ENCODE data around the gene ODAD4.

Gene ODAD4, protein sequence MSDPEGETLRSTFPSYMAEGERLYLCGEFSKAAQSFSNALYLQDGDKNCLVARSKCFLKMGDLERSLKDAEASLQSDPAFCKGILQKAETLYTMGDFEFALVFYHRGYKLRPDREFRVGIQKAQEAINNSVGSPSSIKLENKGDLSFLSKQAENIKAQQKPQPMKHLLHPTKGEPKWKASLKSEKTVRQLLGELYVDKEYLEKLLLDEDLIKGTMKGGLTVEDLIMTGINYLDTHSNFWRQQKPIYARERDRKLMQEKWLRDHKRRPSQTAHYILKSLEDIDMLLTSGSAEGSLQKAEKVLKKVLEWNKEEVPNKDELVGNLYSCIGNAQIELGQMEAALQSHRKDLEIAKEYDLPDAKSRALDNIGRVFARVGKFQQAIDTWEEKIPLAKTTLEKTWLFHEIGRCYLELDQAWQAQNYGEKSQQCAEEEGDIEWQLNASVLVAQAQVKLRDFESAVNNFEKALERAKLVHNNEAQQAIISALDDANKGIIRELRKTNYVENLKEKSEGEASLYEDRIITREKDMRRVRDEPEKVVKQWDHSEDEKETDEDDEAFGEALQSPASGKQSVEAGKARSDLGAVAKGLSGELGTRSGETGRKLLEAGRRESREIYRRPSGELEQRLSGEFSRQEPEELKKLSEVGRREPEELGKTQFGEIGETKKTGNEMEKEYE

DNA sequence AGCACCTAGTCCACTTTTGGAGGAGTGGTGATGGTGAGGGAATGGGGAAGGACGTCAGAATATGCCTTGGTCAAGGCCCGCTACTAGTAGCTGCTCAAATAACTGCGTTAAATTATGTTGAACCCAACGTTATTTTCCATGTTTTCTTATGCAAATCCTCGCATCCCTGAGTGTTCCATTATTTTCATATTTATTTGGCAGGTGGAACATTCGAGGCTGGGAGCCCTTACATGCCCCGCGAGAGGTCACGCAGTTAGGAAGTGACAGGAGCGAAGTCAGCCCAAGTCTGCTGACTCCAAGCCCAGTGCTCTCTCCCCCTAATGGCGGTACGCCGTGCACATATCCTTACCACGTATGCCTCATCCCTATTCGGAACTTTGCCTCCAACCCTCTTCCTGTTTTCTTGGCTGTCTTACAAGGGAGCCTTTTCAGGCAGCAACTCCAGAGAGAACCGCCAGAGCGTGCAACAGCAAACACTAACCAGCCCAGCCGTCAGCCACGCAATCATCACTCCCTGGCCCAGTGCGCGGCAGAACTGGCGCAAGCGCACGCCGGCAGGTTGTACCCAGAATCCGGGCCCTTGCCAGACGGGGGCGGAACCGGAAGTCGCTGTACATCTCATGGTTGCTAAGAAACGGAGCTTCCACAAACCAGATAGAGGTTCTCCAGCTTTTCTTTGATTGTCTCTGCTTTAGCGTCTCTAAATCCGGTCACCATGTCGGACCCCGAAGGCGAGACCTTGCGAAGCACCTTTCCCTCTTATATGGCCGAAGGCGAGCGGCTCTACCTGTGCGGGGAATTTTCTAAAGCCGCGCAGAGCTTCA lies at the start of gene ODAD4:
TSS of gene ODAD4 (plus strand) at position 609 of the 824 bp plus-strand sequence. CDS start at position 716, 107 bp downstream.
- peak; percentile 53 to 96 (median 93) for DNase-seq

DNA sequence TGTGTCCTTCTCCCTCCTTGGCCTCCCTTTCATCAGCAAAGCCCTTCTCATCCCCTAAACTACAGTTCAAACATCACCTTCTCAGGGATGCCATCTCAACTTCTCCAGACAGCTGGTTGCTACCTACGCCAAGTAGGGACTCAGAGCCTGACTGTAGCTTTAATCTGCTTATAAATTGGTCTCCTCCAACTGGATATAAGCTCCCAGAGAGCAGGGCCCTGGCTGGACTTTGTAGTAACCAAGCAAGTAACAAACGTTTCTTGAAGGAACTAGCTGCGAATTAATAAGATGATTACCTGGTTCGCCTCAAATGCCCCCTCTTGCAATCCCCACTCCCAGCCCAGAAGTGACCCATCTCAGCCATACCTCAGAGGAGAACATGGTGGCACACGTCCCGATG lies 47.7 kb upstream of the ODAD4 start:
- no peak for DNase-seq

GRCh38 chr17:41885733-41886132 lies 44.7 kb upstream of the ODAD4 start:
- DNase-seq = no peak

- DNase-seq = peak in 1 of 14 donors; percentile 4
These were observed 42.0 kb upstream of the ODAD4 start for GRCh38 chr17:41888332-41888965.

GRCh38 chr17:41891135-41892020 lies 39.0 kb upstream of the ODAD4 start:
- DNase-seq = no peak

GRCh38 chr17:41892021-41892376 lies 38.4 kb upstream of the ODAD4 start:
- DNase-seq = no peak

DNA sequence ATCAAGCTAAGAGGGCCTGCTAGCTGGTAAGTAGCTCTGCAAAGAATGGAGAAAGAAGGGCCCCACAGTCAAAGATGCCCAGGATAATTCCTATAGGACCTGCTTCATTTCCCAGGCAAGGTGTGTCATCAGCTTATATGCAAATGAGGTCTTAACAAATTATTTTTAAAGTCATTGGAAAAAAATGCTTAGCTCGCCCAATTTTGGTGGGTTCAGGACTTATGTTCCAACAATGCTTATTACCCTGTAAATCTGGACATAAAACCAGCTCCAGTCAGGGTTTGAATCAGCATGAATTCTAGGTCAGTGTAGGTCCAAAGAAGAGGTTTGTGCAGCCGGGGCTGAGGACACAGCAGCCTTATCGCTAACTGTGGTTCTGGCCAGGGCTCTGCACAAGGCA lies 37.0 kb upstream of the ODAD4 start:
- DNase-seq = no peak

- DNase-seq = no peak
These were observed 35.6 kb upstream of the ODAD4 start for GRCh38 chr17:41894791-41895331.

DNA sequence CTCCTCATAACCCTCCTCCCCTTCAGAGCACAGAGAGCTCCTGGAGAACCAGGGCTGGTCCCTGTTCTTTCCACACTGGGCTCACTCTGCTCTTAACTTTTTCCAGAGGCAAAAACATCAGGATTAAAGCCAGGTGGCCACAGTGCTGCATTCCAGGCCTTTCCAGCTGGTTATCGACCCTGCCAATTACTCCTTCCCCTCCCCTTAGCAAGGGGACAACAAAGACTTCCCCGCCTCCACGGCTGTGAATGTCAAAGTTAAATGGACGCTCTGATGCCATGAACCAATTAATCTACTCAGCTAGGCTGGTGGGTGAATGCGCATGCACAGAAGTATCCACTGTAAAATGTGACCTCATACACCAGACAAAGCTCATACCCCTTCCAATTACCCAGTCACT lies 34.8 kb upstream of the ODAD4 start:
- peak in 1 of 14 donors; percentile 1 for DNase-seq

GRCh38 chr17:41896726-41897125 lies 33.7 kb upstream of the ODAD4 start:
- DNase-seq = no peak

GRCh38 chr17:41901646-41902045 lies 28.8 kb upstream of the ODAD4 start:
- no peak for DNase-seq

DNA sequence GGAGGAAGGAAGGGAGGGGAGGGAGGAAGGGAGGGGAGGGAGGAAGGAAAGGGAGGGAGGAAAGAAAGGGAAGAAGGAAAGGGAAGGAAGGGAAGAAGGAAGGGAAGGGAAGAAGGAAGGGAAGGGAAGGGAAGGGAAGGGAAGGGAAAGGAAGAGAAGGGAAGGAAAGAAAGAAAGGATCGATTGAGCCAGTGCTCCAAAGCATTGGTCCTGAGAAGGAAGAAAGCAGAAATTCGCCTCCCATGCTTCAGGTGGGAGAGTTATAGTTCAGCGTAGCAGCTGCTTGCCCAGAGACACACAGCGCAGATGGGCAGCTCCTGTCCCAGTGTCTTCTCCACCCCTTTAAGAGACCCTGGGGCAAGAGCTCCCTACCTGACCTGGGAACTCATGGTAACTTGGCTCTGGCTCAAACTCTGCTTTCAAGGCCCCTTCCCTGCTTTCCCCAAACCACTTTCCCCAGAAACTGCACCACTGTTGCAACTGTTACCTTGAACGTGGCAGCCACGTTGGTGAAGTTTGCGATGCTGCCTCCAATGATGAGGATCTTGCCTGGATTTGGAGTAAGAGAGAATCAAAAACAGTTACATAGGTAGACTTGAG lies 26.1 kb upstream of the ODAD4 start:
- no peak for DNase-seq

DNA sequence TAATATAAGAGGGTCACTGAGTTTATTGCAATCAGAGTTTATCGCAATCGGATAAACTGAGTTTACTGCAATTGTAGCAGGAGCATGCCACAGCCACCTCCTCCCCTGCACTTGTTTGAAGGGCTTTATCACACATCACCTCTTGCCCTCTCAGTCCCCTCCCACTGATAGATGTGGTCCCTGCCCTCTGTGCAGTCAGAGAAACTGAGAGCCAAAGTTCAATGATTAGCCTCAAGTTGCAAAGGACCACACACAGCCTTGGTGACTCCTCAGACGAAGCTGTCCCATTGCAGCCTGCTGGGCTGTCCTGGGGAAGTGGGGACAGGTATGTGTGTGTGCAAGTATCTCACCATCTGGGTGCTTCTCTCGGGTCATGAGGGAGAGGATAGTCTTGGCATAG lies 25.2 kb upstream of the ODAD4 start:
- no peak for DNase-seq

DNA sequence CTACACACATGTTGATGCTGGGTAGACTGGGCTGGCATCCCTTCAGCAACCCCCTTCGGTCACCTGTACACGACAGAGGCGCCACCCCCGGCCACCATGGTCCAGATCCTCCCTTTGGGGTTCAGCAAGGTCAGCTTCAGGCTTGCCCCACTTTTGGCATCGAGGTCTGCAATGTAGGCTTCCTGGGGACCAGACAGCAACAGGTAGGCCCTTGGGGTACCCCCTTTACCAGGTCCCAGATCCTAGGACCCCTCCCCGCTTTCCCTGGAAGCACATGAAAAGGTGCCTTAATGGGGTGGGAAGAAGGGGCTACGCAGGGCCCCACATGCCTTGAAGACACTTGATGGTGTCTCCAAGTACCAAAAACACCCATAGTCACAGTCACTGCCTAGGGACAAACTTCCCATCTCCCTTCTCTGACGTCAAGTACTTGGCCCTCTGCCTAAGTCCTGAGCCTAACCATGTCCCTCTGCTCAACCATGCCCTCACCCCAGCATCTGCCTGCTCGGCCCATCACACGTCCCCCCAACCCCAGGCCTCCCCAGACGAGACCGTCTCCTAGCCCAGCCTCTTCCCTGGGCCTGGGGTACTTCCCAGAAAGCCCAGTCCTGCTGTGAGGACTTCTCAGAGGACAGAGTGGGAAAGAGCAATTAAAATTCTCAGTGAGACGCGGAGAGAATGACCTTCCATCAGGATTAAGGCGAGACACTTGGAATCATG lies 23.8 kb upstream of the ODAD4 start:
- DNase-seq = peak in 2 of 14 donors; percentile 32 to 62

DNA sequence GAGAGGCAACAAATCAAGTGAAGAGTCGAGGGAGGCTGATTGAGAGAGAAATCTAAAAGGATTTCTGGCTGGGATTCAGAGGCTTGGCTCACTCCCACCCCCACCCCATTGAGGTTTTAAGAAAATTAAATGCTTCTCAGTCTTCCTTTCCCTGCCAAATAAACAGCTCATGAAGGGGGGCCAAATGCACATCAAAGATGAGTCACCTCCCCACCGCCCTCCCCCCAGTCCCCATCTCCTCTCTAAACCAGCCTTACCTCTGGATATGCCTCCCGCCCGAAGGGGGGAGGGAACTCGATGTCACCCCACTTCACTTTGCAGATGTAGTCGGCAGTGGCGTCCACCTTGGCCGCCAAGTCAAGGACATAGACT lies 23.2 kb upstream of the ODAD4 start:
- peak in 3 of 14 donors; percentile 23 to 62 (median 32) for DNase-seq

DNA sequence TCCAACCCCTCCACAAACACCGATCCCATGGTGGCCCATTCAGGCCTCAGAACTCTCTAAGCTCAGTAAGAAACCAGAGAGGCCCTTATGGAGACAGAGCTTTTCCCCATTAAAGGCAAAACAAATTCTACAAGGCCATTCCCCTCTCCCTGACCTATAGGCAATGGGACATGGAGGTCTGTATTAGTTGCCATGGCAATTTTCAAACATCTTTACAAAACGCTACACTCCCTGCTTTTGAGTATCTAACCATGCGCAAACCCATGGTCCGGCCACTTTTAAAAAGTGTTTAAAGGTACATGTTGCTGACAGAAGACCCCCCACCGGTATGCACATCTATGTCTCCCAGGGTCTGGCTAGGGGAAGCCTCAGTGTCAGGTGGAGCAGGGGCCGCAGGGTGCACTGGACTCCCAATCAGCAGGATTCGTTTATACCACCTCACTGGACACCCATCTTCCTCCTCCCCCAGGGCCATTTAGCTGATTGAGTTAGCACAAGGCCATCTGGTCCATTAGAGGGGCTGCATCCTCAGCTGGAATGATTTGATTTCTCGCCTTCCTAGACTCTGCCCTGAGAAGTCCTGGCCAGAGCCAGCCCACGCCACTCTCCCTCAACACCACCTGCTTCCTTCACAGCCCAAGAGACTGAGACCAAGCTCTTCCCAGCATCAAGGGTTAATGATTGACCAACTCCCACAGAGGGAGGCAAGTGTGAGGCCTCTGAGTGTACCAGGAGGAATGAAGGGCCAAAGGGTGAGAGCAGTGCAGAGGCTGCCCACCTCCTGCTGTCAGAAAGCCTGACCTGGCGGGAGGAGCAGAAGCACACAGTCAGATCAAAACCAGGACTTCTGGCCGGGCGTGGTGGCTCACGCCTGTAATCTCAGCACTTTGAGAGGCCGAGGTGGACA lies 22.5 kb upstream of the ODAD4 start:
- no peak for DNase-seq

- DNase-seq = no peak
These were observed 21.3 kb upstream of the ODAD4 start for GRCh38 chr17:41909088-41909487.

DNA sequence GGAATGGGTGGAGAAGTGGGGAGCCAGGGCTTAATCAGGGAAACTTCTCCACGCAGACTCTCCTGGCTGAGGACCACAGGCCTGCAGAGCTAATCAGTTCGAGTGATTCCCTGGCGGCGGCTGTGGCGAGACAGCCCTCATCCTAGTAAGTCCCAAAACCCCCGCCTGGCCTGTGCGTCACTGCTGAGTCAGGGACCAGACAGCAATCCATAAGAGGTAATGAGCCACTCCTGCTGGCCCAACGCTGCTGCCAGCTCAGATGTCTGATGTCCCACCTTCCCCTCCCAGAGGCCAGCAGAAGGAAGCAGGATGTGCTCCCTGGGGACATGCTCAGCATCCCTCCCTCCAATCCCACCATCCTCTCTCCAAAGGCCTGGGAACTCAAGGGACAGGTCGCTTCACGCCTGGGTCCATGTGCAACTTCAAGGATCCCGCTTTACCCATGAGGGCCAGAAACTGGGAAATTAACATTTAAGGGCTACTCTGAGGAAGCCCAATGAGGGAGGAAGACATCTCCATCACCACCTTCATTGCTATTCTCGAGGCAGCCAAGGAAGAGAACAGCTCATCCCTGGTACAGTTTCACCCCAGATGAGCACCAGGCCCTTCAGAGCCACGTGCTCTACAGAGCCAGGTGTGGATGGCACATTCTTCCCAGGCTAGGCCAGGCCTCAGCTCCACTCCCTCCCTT lies 19.6 kb upstream of the ODAD4 start:
- DNase-seq = no peak

Data from C1 segment of cervical spinal cord (tissue), 14 donors.